Common myeloid progenitor, CD34-positive (primary cell): Measurements from ENCODE around the gene CD48.
A peak's percentile ranks its signal among the peaks of the same experiment; 100 is the strongest.

Experiments used
- CTCF ChIA-PET: fragments of 350-600 bp; sonication (Branson Sonifier 250); formaldehyde crosslinking; loops from one replicate; lab custom pipeline; 2021; ENCODE audit warnings: antibody characterized with exemption; lab: Charles Lee
- POLR2A ChIA-PET: fragments of 350-600 bp; sonication (Branson Sonifier 250); formaldehyde crosslinking; loops from one replicate; lab custom pipeline; 2021; ENCODE audit warnings: antibody characterized with exemption; lab: Charles Lee
- DNase-seq, 3 donors: peaks; one replicate each; pipeline versions ENCODE4 v3.0.0 to v3.0.0-alpha.2; 2013
- H3K27ac ChIP-seq, 2 experiments: 1 replicate in 1 of 2; 2 replicates in 1 of 2; pipeline ENCODE4 v1.7.0; 2013; ENCODE audit warnings: inconsistent platforms in 2 of 2, low read length in 2 of 2, mild to moderate bottlenecking in 2 of 2, low read depth in 1 of 2, moderate library complexity in 1 of 2; ENCODE audit not compliant: severe bottlenecking in 2 of 2, insufficient read depth in 1 of 2, poor library complexity in 1 of 2
- H3K27me3 ChIP-seq, 5 experiments: replicated peaks in 2 of 5; 1 replicate in 3 of 5; 2 replicates in 2 of 5; pipeline versions ENCODE4 v1.6.1 to v1.7.0; 2013; ENCODE audit warnings: low read length in 4 of 5, mild to moderate bottlenecking in 2 of 5, moderate library complexity in 2 of 5, inconsistent platforms in 1 of 5; ENCODE audit not compliant: insufficient read depth in 5 of 5, control insufficient read depth in 4 of 5
- H3K36me3 ChIP-seq, 4 experiments: 1 replicate in 2 of 4; 2 replicates in 2 of 4; pipeline versions ENCODE4 v1.6.1 to v1.7.0; 2013; ENCODE audit warnings: low read length in 3 of 4, control low read depth in 1 of 4, mild to moderate bottlenecking in 1 of 4; ENCODE audit not compliant: control insufficient read depth in 4 of 4, insufficient read depth in 4 of 4
- H3K4me1 ChIP-seq, 4 experiments: 1 replicate in 3 of 4; 2 replicates in 1 of 4; pipeline versions ENCODE4 v1.6.1 to v1.7.1; 2013; ENCODE audit warnings: low read length in 3 of 4, mild to moderate bottlenecking in 3 of 4, control low read depth in 1 of 4, inconsistent platforms in 1 of 4, moderate library complexity in 1 of 4; ENCODE audit not compliant: control insufficient read depth in 4 of 4, insufficient read depth in 4 of 4; ENCODE audit errors: control extremely low read depth in 1 of 4
- H3K4me3 ChIP-seq, 7 experiments: 1 replicate in 4 of 7; 2 replicates in 3 of 7; pipeline versions ENCODE4 v1.5.1 to v1.7.0; 2013; ENCODE audit warnings: mild to moderate bottlenecking in 7 of 7, low read length in 6 of 7, moderate library complexity in 6 of 7, inconsistent platforms in 2 of 7, low read depth in 2 of 7, control low read depth in 1 of 7; ENCODE audit not compliant: insufficient read depth in 4 of 7, control insufficient read depth in 1 of 7; ENCODE audit errors: extremely low read depth in 1 of 7
- H3K9me3 ChIP-seq, 5 experiments: 1 replicate in 4 of 5; 2 replicates in 1 of 5; pipeline versions ENCODE4 v1.6.1 to v1.7.1; 2013; ENCODE audit warnings: low read length in 4 of 5, mild to moderate bottlenecking in 2 of 5, inconsistent platforms in 1 of 5, low read depth in 1 of 5, moderate library complexity in 1 of 5; ENCODE audit not compliant: control insufficient read depth in 4 of 5, insufficient read depth in 2 of 5; ENCODE audit errors: control extremely low read depth in 1 of 5
- WGBS: methylation state at CpG from one replicate; pipeline ENCODE4 v1.1.5; 2013; ENCODE audit not compliant: insufficient coverage; 5-methylcytosine and 5-hydroxymethylcytosine counted together

Gene CD48

DNA sequence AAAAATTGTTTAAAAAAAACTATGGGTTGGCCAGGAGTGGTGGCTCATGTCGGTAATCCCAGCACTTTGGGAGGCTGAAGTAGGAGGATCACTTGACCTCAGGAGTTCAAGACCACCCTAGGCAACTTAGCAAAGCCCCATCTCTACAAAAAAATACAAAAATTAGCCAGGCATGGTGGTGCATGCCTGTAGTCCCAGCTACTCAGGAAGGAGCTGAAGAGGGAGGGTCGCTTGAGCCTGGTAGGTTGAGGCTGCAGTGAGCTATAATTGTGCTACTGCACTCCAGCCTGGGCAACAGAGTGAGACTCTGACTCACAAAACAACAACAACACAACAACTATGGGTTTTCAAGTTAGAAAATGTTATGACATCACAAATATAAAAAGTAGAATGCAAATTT lies 43.8 kb upstream of the CD48 start:
- Histone ChIP-seq H3K4me3 (no peak overlapping the region), H3K27me3 (peaks cover 0 to 2% (median 0%) of the 10 kb centered on the region in 5 experiments), H3K4me1 (no peaks in the 10 kb centered on the region), H3K9me3 (no peaks in the 10 kb centered on the region), H3K36me3 (no peaks in the 10 kb centered on the region), H3K27ac (no peak overlapping the region)
- CTCF ChIA-PET: interaction anchor here (1.1 to 1.5 kb wide), 3 partner anchors 75 to 277 kb away, joined by 3 to 4 read pairs (median 3); no protein-coding TSS in a partner anchor
- DNase-seq: no peak
- POLR2A ChIA-PET: interaction anchor here (0.6 kb wide), 1 partner anchor 43 kb away, joined by 6 read pairs; no protein-coding TSS in a partner anchor
- no CpG with 5 or more reads among the region's 2 CpGs for WGBS

DNA sequence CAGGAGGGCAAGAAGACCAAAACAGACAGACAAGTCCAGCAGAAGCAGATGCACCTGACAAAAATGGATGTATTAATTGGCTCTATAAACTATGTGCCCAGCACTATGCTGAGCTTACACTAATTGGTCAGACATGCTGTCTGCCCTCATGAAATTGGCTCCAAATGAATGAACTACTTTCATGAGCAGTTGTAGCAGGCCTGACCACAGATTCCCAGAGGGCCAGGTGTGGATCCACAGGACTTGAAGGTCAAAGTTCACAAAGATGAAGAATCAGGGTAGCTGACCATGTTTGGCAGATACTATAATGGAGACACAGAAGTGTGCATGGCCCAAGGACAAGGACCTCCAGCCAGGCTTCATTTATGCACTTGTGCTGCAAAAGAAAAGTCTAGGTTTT lies 42.0 kb upstream of the CD48 start:
- H3K4me1 ChIP-seq: peaks cover 0 to 7% (median under 1%) of the 10 kb centered on the region in 4 experiments
- H3K9me3 ChIP-seq: no peaks in the 10 kb centered on the region
- H3K36me3 ChIP-seq: no peaks in the 10 kb centered on the region
- CTCF ChIA-PET: interaction anchor here (0.5 to 1.4 kb wide), 2 partner anchors 23 to 78 kb away, joined by 3 read pairs; no protein-coding TSS in a partner anchor
- POLR2A ChIA-PET: no interaction called here
- H3K27me3 ChIP-seq: peaks cover 0 to 2% (median 0%) of the 10 kb centered on the region in 5 experiments
- DNase-seq: no peak
- H3K27ac ChIP-seq: no peak overlapping the region
- H3K4me3 ChIP-seq: no peak overlapping the region

- peaks cover 0 to 10% (median 1%) of the 10 kb centered on the region in 4 experiments for H3K4me1 ChIP-seq
- peaks cover 0 to 2% (median 0%) of the 10 kb centered on the region in 5 experiments for H3K27me3 ChIP-seq
- no peaks in the 10 kb centered on the region for H3K9me3 ChIP-seq
- WGBS: 95% methylated on average over 4 of the region's 5 CpGs
- CTCF ChIA-PET: interaction anchor here (1.0 to 1.4 kb wide), 2 partner anchors 24 to 199 kb away, joined by 3 read pairs; no protein-coding TSS in a partner anchor
- POLR2A ChIA-PET: no interaction called here
- no peaks in the 10 kb centered on the region for H3K36me3 ChIP-seq
- no peak for DNase-seq
- H3K4me3 ChIP-seq: no peak overlapping the region
- H3K27ac ChIP-seq: no peak overlapping the region
Measured at GRCh38 chr1:160752924-160753323, 41.3 kb upstream of the CD48 start.

GRCh38 chr1:160752406-160752805 lies 40.8 kb upstream of the CD48 start:
- H3K27me3 ChIP-seq: peaks cover 0 to 2% (median 0%) of the 10 kb centered on the region in 5 experiments
- no peak overlapping the region for H3K27ac ChIP-seq
- CTCF ChIA-PET: interaction anchor here (1.0 kb wide), 1 partner anchor 199 kb away, joined by 3 read pairs; no protein-coding TSS in a partner anchor
- H3K4me3 ChIP-seq: no peak overlapping the region
- no peaks in the 10 kb centered on the region for H3K36me3 ChIP-seq
- WGBS: 100% methylated on average over 2 of the region's 3 CpGs
- peaks cover 0 to 10% (median 1%) of the 10 kb centered on the region in 4 experiments for H3K4me1 ChIP-seq
- POLR2A ChIA-PET: no interaction called here
- DNase-seq: no peak
- H3K9me3 ChIP-seq: no peaks in the 10 kb centered on the region

DNA sequence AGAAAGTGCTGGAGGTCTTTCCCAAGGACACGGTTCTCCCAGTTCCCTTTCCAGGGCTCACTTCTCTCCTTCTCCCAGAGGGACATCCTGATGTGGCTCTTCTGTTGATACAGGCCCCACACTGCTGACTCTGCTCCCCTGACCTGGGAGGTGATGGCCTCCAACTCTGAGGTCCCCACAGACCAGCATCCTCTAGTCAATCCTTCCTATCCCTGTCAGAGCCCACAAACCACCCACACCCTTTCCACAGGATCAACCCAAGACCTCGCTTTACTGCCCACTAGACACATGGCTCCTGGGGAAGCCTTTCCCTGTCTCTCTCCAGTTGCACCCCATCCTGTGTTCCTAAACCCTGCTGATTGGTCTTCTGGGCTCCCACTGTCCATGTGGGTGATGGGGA lies 39.0 kb upstream of the CD48 start:
- peaks cover 0 to 2% (median 0%) of the 10 kb centered on the region in 5 experiments for H3K27me3 ChIP-seq
- no peak overlapping the region for H3K4me3 ChIP-seq
- no peak for DNase-seq
- ChIA-PET POLR2A (no interaction called here), CTCF (interaction anchor here (1.1 kb wide), 1 partner anchor 26 kb away, joined by 3 read pairs; no protein-coding TSS in a partner anchor)
- peaks cover 0 to 10% (median 1%) of the 10 kb centered on the region in 4 experiments for H3K4me1 ChIP-seq
- H3K36me3 ChIP-seq: no peaks in the 10 kb centered on the region
- WGBS: 100% methylated on average over 1 of the region's 2 CpGs
- no peaks in the 10 kb centered on the region for H3K9me3 ChIP-seq
- no peak overlapping the region for H3K27ac ChIP-seq

DNA sequence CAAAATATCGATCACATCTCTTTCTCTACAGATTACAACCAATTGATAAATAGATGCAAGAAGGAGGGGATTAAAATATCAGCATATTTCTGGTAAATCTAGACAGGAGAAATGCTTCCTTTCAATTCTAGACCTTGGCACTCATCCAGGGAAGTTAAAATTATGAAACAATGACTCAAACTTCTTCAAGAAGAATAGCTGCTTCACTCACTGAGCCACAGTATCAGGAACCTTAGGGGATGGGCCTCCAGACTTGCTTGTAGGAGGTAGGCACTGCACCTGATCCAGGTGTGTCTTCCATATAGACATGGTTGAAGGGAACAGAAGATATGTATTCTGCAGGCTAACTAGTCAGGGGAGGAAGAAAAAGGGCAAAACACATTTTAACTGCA lies 37.3 kb upstream of the CD48 start:
- CTCF ChIA-PET: interaction anchor here (0.8 to 1.8 kb wide), 4 partner anchors 9 to 26 kb away, joined by 3 to 4 read pairs (median 3); no protein-coding TSS in a partner anchor
- H3K4me1 ChIP-seq: peaks cover 0 to 10% (median 1%) of the 10 kb centered on the region in 4 experiments
- no CpG with 5 or more reads among the region's 1 CpG for WGBS
- POLR2A ChIA-PET: no interaction called here
- peaks cover 0 to 2% (median 0%) of the 10 kb centered on the region in 5 experiments for H3K27me3 ChIP-seq
- H3K4me3 ChIP-seq: no peak overlapping the region
- H3K9me3 ChIP-seq: no peaks in the 10 kb centered on the region
- H3K36me3 ChIP-seq: no peaks in the 10 kb centered on the region
- H3K27ac ChIP-seq: no peak overlapping the region
- peak in 2 of 3 donors; percentile 56 to 62 for DNase-seq

DNA sequence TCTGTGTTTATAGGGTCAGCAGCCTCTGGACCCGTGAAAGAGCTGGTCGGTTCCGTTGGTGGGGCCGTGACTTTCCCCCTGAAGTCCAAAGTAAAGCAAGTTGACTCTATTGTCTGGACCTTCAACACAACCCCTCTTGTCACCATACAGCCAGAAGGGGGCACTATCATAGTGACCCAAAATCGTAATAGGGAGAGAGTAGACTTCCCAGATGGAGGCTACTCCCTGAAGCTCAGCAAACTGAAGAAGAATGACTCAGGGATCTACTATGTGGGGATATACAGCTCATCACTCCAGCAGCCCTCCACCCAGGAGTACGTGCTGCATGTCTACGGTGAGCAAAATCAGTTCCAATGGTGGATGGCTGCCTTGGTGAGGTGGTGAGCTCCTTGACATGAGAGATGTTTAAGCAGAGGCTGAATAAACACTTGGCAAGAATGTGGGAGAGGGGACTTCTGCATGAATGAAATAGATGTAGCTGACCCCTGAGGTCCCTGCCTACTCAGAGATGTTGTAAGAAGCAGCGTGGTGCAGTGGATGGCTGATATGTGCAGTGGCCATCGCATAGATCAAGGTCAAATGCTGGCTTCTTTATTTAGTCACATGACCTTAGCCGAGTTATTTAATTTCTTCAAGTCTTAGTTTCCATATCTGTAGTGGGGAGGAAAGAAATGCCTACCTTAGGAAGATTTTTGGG lies 36.7 kb upstream of the CD48 start:
- Histone ChIP-seq H3K4me1 (peaks cover 0 to 10% (median 1%) of the 10 kb centered on the region in 4 experiments), H3K9me3 (no peaks in the 10 kb centered on the region), H3K36me3 (no peaks in the 10 kb centered on the region), H3K27me3 (peaks cover 0 to 2% (median 0%) of the 10 kb centered on the region in 5 experiments), H3K4me3 (no peak overlapping the region), H3K27ac (no peak overlapping the region)
- 92% methylated on average over 7 of the region's 10 CpGs for WGBS
- POLR2A ChIA-PET: no interaction called here
- no peak for DNase-seq
- CTCF ChIA-PET: interaction anchor here (0.7 to 1.8 kb wide), 5 partner anchors 10 to 27 kb away, joined by 3 to 4 read pairs (median 3); no protein-coding TSS in a partner anchor
